Lung microvascular endothelial cell (primary cell): ENCODE data around the gene OSBPL7. TPM values are rescaled to one million over a fixed set of nuclear protein-coding genes. Genes with fewer than 3 reads are reported as not detected.
A peak's percentile ranks its signal among the peaks of the same experiment; 100 is the strongest.

Experiments used
- DNase-seq, 2 donors: peaks; one replicate each; pipeline versions ENCODE4 v3.0.0 to v3.0.0-alpha.2; 2010; ENCODE audit warnings: low read depth in 2 of 2
- total RNA-seq: library from RNA; depleted of rRNA; stranded (reverse); fragments of >200 nt; gene quantifications from 2 replicates; pipeline ENCODE4 v1.2.1, GENCODE V29; 2014

OSBPL7 gene
- total RNA-seq, 1 donor from 2014 or later = 7.5 TPM

DNA sequence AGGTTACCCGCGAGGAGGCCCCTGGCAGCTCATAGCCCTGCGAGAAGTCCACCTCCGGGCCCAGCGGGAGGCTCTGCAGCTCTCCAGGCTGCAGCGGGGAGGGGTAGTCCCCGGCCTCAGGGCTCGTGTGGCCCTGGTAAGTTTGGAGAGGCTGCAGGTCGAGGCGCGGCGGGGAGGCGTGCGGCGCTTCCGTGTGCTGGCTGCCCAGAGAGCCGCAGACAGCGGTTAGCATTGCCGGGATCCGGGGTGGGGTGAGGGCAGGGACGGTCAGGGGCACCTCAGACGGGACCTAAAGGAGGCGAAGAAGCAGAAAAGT lies 26.6 kb upstream of the OSBPL7 start:
- DNase-seq = no peak

DNA sequence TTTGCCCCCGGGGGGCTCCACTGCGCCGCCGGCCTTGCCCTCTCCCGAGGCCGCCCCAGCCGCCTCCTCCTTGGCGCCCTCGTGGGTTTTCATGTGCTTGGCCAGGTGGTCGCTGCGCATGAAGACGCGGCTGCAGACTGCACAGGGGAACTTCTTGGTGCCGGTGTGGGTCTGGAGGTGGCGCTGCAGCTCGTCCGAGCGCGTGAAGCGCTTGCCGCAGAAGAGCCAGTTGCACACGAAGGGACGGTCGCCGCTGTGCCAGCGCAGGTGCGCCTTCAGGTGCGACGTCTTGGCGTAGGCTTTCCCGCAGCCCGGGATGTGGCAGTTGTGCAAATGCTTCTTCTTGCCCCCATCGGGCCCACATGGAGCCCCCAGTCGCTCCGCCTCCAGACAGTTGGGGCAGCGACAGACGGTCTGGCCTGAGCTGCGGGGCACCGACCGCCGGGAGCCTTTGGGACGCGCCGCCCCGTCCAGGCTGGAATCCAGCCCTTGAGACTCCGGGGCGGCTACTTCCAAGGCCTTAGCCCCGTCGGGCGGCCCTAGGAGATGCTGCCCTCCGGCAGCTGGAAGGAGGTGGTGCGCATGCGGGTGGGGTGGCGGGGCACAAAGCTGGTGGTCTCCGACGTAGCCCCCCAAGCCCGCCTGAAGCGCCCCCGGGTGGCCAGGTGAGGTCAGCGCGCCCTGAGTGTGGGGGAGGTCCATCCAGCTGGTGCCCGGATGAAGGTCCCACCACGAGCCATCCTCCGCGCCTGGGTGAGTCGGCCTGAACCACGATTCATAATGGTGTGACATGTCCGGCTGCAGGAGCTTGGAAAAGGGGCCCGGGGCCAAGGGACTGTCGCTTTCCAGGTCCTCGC lies 26.0 kb upstream of the OSBPL7 start:
- no peak for DNase-seq

DNA sequence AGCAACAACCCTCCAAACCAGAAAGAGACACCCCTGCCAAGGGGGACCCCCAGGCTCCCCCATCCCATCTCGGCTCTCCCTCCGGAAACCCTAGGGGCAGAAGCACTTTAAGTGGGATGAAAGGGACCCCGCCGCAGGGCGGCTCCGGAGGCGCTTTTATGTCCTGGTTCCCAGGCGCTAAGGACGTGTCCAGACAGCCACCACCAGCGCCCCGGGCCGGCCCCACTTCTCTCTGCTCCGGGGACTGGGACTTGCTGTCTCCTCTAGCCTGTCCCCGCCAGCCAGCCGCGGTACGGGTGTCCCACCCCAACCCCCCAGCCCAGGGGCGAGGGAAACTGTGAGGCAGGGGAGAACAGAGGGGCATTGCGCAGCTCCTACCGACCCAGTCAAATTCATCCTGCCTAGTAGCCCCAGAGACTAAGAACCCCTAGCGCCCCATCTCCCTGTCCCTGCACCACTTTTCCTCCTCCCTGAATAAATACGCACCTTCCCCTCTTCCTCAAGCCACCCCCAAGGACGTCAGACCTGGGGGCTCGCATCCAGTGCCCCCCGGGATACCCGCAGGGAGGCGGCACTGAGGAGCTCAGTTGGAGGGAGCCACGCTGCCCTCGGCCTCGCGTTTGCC lies 25.2 kb upstream of the OSBPL7 start:
- no peak for DNase-seq

DNA sequence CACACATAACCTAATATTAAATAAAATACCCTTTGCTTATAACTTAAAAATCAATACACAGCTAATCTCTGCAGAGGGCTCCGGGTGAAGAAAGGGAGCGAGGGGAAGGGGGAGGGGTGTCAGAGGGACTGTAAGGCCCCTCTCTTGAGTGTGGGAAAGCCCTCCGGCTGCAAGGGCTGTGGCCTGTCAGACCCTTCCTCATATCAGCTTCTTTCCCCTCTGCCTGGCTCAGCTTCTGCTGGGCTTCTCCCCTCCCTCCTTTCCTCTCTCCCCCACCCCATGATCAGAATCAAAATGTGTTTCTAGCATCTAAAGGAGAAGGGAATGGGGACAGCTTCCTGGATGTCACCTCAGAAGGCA lies 24.1 kb upstream of the OSBPL7 start:
- DNase-seq = no peak

DNA sequence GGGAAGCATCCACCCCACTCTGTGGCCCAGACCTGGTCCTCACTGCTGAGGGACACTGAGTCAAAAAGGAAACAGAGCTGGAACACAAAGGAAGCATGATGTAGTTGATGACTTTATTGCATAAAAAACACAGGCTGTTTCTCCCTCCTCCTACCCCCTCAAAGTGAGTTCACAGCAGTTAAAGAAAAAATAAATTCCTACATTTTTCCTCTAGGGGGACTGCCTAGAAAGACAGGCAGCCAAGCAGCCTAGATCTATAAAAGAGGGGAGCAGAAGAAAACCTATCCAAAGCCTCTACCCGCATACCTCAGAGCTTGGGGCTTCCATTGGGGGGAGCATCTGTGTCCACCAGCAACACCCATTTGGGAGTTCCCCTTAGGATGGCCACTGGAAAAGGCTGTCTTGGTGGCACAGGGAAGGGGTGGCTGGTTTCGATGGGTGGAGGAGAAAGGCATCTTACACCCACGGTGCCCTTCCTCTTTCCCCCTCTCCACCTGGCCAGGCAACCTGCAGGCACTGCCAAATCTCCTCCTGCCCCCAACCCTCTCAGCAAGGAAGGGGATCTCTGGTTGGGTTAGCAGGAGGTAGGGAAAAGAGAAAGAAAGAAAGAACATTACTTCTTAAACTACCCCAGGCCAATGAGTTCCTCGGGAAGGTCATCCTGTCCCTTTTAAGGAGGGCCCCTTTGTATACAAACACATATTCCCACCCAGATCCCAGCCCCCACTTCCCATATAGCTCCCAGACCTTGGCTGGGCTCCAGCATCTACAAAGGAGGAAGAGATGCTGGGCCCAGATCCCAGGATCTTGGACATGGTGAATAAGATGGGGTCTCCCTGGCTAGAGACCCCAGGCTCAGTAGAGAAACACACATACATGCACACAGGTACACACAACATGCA lies 23.5 kb upstream of the OSBPL7 start:
- DNase-seq = no peak

DNA sequence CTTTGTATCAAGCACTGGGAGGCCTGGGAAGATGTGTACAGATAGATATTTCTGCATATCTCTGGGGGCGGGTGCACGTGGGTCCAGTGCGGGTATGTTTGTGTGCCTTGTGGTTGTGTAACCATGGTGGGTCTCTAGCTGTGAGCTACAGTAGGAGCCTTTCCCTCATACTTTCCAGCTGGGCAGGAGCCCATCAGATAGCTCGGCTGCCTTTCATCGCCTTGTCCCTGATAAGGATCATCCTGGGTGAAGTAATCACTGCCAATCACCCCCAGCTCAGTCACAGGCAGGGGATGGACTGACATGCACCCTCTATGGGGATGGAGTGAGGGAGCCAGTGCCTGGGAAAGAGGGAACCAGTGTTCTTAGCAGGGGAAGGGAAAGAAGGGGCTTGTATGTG lies 22.6 kb upstream of the OSBPL7 start:
- no peak for DNase-seq

DNA sequence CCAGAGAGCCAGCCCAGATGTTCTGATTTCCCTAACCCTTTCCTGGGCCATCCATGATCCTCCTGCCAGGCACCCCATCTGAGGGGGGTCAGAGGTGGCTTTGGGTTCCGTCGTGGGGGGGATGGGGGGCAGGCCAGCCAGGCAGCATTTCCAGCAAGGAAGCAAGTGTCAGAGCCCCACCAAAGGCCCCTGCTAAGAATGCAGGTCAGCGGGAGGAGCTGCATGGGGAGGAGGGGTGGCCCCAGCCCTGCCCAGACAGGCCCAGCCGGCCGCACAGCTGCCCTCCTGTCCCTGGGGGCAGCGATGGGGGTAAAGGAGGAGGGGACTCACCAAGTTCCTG lies 21.8 kb upstream of the OSBPL7 start:
- DNase-seq = no peak

DNA sequence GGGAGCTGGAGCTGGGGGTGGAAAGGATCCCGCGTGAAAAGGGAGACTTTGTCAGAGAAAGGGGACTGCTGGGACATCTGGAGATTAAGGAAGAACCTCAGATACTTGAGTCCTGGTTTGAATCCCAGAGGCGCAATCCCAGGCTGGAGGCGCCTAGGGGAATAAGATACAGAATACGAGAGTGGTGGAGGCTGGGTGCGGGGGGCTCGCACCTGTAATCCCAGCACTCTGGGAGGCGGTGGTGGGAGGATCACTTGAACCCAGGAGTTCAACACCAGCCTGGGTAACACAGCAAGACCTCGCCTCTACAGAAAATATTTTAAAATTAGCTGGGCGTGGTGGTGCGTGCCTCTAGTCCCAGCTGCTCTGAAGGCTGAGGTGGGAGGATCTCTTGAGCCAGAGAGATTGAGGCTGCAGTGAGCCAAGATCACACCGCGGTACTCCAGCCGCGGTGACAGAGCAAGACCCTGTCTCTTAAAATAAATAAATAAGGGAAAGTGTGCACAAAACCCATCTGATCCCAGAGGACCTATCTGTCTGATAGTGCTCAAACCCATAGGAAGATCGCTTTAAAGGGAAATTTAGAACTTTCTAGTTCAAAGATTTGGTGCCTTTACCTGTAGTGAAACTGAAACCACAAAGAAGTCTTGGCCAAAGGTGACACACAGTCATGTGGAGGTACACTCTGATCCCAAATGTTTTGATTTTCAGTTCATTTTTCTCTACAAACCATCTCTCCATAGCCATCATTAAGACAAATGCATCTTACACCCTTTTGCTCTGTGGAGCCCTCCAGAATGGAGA lies 20.1 kb upstream of the OSBPL7 start:
- DNase-seq = no peak

DNA sequence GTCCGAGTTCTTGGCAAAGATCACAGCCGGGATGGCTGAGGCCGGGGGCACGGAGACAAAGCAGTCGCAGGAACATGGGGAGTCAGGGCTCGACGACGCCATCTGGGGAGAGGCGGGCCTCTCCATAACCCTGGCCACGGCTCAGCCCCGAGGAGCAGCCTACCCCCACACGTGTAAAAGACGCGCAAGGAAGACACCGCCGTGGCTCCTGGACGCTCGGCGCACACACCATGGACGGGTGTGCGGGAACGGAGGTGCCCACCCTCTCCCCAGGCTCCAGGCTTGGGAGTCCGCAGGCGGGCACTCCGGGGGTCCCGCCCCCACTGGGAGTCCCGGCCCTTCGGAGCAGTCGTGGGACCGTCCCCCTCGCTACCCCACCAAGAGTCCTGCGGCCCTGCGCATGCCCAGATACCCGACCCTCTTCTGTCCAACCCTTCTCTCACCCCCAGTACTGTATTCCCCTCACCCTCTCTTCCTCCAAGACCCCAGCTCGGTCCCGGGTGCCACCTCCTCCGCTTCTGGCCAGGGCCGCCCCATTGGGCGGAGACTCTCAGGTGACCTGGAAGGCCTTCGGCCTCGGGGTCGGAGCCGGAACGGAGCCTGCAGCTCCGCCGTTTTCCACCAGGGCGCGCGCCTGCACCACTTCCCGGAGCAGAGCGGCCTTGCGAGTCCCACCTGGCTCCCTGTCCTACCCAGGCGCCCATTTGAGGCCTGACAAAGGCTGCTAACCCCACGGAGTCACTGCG lies 19.3 kb upstream of the OSBPL7 start, which contains the start of gene SCRN2:
Gene SCRN2, minus strand, starts transcription at position 532 of the 746 bp plus-strand sequence. Its CDS starts 430 bp downstream, at position 102.
- peak; percentile 81 to 86 for DNase-seq

DNA sequence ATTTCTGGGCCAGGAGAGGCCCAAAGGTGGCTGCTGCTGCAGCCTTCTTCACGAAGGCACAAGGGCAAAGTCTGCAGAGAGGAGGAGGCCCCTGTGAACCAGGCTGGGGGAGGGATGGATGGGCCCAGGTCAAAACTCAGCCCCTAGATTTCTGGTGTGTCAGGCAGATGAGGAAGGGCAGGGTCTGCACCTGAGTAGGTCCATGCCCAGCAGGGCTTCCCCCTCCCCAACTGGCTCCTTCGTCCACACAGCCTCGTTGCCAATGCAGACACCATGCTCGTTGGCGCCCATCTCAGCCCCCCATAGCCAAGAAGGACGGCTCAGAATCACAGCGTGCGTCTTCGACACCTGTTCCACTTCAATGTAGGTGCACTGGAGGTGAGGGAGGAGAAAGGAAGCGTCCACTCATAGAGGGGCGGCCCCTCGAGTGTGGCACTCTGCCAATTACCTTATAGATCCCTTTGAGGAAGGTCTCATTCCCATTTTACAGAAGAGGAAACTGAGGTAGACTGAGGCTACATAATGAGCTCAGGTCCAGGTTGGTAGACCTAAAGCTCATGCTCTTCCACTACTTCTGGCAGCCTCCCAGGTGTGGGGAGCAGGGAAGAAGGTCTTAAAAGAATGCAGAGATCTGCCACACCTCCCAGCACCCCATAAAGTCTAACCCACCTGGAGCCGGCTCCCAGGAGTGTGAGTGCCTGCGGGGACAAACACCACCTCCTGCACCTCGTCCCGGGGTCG lies 18.6 kb upstream of the OSBPL7 start:
- no peak for DNase-seq

DNA sequence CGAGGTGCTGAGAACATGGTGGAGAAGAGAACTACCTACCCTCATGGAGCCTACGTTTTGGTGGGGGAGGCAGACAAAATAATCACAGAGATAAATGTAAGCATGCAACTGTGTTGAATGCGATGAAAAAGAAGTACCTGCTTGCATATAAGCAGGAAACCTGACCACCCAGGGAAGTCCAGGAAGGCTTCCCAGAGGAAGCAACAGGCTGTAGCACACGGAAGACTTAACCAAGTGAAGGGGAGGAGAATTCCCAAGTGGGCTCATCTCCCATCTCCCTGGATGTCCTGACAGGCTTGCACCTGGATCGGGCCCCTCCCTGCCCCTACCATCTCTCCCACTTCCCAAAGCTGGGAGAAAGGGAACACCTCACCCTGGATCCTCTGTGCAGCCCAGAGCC lies 17.5 kb upstream of the OSBPL7 start:
- no peak for DNase-seq

DNA sequence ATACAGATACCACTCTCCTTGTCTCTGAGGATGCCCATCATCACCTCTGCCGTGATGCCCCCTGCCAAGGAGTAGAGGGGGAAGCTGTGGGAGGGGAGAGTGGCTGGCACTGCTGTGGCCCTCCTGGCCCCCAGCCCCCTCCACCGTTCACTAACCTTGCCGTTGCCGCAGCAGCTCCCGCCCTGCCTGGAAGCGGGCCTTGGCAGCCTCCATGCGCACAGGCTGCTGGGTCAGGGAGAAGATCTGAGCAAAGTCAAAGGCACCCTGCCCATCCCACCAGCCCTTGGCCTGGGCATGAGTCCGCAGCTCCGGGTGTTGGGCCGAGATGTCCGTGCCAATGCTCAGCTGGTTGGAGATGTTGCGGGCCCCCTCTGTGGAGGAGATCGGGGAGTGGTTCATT lies 17.0 kb upstream of the OSBPL7 start:
- DNase-seq = no peak

DNA sequence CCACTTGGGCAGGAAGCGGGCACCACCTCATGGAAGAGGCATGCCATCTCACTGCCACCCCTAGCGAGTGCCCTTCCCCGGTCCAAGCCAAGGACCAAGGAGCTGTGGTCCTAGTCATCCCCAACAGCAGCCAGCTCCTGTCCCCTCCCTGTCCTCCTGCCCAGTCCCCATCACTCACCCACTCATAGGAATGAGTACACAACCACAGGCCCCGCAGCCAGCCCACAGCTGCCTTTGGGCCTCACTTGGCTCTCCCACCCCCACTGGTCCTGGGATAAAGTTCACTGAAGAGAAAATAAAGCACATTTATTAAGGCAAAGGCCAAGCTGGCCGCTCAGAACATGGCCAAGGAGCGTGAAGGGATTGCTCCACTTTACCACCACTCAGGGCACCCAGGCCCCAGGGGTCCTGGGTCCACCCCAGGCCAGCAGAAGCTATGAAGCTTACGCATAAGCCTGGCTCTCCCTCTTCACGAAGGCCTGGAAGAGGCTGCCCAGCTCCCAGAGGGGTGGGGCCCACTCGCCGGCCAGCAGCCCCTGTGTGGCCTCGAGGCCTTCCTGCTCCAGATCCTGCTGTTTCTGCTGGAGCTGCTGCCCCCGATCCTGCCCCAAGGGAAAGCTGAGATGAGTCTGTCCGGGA lies 15.9 kb upstream of the OSBPL7 start:
- DNase-seq = no peak

DNA sequence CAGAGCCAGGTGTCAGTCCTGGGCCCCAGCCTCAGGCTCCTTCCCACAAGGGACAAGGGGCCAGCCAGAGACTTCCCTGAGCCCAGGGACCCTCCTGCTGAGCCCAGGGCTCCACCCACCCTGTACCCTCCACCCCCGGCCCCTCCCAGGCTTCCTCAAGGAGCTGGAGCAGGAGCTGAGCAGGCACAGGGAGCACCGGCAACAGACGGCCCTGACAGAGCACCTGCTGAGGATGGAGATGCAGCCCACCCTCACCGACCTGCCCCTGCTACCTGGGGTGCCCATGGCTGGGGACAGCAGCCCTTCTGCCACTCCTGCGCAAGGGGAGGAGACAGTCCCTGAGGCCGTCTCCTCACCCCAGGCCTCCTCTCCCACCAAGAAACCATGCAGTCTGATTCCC lies 15.0 kb upstream of the OSBPL7 start:
- DNase-seq = no peak

DNA sequence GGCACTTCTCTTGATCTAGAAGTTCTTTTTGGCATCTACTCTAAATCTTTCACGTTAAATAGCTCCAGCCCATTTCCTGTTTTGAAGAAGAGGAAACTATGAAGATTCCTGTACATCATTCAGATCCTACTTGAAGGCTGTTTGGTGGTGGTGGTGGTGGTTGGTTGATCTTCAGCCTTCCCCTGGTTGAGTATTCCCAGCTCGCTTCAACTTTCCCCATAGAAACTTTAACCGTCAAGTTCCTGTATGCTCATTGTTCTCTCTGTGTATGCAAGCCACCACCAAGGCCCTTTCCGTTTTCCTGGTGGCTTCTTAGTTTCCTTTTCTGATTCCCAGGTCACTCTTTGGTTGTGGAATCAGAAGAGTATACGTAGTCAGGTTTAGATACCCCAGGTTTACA lies 13.2 kb upstream of the OSBPL7 start:
- DNase-seq = peak; percentile 17 to 63

DNA sequence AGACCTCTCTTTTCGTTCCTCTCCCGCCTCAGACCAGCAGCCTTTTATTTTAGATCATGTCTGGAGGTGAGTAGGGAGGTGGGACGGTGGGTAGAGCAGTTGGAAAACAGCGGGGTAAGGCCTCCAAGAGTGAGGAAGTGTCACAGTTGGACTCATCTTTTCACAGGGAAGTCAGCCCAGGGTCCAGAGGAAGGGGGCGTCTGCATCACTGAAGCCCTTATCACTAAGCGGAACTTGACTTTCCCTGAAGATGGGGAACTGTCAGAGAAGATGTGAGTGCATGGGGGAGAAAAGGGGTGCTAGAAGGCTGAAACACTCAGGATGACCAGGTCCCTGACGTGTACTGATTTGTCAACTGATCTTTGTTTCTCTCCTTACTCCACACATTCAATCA lies 10.3 kb upstream of the OSBPL7 start:
- no peak for DNase-seq

DNA sequence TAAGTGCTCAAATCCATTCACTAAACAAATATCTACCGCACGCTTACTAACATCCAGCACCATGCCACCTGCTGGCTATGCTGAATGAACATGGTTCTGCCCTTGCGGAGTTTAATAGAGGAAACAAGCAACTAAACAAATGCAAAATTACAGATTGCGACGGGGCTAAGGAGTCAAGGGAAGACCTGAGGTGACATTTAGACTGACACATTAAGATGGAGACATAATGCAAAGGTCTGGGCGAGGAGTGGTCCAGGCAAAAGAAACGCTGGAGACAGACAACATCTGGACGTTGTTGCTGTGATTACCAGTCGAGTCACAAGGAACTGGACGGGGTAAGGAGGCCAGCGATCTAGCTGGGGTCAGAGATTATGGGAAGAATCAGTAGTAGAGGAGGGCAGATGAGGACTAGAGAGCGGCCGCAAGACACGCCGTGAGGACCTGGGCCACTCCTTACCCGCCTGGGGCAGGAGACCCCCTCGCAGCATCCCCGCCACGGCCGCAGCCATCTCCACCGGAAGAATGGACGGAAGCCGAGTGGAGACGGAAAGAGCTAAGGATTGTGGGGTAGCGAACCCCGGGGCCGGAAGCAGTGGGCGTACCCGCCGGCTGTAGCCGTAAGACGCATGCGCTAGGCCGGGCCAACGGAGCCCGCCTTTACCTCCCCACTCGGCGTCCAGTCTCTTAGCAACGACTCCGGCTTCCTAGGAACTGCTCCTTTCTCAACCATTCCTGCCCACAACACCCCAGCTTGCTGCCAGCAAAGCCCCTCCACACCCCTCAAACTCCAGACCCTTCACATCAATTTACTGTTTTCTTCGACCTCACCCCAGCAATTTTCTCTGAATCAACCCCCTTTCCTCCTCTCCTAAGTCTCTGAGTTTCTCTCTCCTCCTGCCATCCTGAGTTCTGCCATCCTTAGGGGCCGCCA lies 9.7 kb upstream of the OSBPL7 start, which contains the start of the genes LRRC46 and MRPL10:
Gene LRRC46, plus strand, starts transcription at position 668 of the 931 bp plus-strand sequence. CDS start 320 bp downstream, outside the sequence.
Gene MRPL10, minus strand, starts transcription at position 539 of the 931 bp plus-strand sequence. Its CDS starts 30 bp downstream, at position 509.
- peak; percentile 93 to 94 for DNase-seq

DNA sequence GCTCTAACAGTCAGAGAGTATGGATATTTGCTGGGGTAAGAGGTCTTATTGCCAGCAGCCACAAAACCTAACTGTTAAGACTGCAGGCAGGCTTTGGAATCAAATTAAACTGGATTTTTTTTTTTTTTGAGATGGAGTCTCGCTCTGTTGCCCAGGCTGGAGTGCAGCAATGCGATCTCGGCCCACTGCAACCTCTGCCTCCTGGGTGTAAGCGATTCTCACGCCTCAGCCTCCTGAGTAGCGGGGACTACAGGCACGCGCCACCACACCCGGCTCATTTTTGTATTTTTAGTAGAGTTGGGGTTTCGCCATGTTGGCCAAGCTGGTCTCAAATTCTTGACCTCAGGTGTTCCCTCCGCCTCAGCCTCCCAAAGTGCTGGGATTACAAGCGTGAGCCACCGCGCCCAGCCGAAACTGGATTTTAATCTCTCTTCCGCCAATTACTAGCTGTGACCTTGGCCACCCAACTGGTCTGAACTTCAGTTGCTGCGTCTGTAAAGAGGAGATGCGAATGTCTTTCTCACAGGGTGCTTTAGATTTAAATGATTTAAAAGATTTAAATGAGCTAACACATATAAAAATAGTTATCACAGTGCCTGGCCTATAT lies 8.9 kb upstream of the OSBPL7 start:
- DNase-seq = no peak
